ENCODE measurements around the gene ACOXL. TPM values are rescaled to one million over a fixed set of nuclear protein-coding genes. Genes with fewer than 3 reads are reported as not detected.
"Not testable (repeated sequence)": the region's sequence is repeated elsewhere in the genome, so short reads cannot be mapped to it uniquely, and the experiment has no call there.

The ACOXL gene
- total RNA-seq, 1 donor from 2014 or later: not detected

DNA sequence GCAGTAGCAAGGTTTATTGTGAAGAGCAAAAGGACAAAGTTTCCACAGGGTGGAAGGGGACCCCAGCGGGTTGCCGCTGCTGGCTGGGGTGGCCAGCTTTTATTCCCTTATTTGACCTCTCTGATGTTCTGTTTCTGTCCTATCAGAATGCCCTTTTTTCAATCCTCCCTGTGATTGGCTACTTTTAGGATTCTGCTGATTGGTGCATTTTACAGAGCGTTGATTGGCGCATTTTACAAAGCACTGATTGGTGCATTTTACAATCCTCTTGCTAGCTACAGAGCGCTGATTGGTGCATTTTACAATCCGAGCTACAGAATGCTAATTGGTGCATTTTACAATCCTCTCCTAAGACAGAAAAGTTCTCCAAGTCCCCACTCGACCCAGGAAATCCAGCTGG is 123.5 kb downstream of the ACOXL start:
- not testable (repeated sequence) for DNase-seq

DNA sequence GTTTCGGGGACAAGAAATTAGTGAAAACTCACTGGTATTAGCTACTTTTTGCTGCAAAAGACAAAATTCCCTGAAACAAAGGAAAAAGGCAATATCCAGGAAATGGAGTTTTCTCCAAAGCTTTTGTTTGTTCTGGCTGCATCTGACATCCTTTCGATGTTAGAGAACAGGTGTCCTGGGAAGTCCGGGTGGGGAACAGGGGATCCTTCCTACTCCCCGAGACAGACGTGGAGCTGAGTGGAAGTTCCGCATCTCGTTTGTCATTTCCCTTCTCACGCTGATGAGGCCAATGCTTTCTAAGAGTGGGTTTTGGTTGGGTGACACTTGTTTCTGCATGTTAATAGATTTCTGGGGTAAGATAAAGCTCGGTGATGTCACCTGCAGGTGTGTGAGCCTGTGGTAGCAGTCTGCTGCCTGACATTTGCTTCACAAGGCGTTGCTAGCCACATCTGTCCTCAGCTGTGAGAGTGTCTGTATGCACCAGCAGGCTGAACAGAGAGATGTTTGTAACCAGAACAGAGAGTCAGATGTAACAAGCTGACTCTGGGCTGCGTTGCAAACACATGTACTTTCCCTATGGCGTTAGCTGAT is 125.9 kb downstream of the ACOXL start:
- DNase-seq: peak; percentile 68

DNA sequence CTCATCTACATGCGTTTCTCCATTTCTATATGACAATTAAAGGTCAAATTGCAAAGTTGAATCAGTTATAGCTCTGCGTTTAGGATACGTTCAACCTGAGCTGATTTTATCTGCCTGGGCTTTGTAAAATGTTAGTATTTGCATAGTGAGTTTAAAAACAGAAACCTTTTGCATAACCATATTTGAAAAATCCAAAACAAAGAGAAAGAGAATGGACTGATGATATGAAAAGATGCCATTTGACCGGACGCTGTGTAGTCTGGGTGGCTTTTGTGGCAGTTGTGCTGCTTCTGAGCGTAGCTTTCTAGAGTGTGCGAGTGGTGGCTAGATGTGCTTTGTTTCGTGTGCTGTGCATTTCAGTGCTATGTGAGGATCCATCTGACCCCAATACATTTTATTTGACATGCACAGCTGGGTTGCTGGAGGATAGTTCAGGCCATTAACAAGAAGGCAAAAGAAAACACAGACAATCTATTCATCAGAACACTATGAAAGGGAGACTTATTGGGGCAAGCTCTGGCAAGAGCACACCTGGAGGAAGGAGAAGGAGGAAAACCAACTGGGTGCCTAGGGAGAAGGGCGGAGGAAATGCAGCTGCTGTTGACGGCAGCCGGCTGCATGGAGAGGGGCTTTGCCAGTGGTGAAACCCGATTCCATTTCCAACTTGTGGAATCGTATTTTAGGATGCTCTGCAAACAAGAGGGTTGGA is 126.8 kb downstream of the ACOXL start:
- peak; percentile 81 for DNase-seq

DNA sequence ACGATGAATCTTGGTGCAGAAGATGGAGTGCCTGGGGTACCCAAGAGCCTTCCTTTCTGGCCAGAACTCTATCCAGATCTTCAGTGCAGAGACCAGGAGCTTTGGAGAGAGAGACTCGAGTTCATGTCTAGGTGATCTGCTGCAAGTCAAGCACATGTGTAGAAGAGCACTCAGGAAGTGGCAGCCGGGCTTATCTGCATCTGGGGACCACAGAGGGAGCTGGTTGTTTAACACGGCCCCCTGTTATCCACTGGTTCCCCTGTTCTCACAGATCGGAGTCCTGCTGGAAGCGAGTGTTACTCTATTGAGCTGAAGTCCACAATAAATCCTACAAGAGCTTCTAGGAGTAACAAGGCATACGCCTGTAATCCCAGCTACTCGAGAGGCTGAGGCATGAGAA is 128.3 kb downstream of the ACOXL start:
- DNase-seq: no peak

DNA sequence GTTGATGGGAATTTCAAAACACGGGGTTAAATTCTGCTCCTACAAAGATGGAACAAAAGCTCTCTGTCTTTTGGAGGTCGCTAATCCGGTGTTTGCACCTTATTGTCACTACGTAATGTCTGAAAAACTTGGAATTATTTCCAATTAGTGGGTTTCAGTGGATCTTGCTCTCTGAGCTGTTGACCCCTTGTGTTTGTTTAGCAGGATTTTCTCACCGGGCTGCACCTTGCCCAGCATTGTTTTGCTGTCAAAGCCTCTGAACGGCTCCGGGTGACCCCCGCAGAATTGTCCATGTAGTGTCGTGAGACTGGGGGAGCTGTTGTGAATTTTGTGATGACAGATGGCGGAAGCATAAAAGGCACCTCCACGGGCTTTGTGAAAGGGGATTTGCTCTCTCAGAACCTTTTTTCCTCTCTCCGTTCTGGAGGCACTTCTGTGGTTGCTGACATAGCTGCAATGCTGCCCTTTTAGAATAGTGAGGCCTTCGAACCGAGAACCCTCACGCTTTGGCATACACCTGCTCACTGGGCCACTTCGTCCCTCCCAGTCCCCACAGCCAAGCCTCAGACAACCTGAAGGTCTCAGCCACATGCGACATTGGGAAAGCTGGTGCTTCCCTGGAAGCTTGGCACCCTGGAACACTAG is 129.4 kb downstream of the ACOXL start:
- DNase-seq: no peak

DNA sequence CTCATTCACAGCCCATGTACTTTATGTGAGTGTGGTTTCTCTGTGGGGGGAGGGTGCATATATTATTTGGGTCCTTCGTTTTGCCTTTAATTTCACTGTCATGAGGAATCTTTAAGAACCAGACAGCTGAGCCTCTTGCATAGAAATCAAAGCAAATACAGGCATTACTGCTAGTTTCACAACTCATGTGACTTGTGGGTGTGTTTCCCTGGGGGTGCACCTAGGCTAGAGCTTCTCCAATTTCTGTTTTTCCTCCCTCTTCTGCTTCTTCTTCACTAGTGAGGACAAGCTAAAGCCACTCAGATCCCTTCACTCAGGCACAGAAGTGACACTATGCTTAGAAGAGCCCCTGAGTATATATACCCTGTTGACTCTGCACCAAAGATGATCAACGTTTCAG is 131.4 kb downstream of the ACOXL start:
- DNase-seq: no peak

DNA sequence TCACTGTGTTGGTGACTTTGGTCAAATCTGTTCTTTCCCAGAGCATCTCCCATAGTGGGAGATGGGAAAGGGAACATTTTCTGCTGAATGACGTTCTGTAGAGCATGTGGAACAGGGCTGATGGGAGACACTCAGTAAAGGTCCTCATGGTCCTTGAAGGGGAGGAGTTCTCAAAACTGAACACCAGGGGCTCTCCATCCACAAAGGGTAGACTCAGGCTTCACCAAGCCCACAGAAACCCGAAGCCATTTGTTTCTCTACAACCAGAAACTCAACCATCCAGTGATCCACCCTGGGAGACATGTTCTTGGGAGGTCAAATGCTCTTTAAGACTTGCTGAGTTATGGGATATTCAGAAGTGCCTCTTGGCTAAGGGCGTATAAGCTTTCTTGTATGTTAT is 131.8 kb downstream of the ACOXL start:
- no peak for DNase-seq

DNA sequence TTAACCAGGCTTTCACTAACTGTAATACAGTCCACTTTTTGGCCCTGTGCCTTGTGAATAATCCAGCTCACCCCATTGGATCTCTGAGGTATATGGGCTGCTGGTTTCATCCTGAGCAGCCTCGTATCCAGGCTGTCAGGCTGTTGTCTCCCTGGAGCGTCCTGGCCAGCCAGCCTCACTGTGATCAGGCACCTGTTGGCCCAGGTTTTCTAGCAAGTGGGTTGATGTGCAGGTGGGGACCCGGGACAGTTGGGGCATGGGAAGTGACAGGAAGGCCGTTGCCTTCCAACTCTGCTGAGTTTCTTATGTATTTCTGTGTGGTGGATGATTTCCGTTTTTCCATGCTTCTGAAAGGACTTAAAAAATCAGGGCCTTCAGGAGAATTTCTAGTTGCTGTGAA is 132.4 kb downstream of the ACOXL start:
- no peak for DNase-seq

DNA sequence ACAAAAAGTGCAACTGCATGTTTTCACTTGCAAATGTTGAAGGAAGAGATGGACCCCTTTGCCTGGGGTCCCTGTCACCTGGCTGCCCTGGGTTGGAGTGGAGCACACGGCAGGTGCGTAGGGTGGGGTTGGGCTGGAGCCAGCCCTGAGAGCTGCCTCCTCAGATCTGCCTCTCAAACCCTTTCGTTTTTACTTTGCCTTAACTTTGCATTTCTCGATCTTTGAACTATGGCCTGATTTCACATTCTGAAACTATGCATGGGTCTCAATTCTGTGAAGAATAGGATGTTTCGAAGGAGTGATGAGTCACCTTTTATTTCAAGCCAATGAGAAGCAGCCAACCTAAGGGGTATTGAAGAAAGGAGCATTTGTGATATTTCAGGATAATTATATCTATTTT is 132.8 kb downstream of the ACOXL start:
- DNase-seq: no peak

DNA sequence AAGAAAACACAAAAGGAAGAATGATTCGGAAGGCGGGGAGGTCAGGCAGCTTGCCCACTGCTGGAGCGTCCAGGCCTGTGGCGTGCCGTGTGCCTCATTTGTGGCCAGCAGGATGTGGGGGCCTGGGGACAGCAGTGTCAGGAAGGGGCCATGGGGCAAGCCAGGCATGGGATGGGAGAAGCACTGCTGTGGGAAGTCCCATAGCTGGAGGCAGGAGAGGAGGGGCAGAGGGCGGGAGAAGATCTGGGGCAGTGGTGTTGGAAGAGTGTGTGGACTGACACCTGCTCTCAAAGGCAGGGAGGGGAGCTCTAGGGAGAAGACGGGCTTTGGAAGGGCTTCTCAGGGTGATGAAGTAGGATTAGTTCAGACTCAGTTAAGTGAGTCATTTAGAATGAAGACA is 133.7 kb downstream of the ACOXL start:
- DNase-seq: no peak

DNA sequence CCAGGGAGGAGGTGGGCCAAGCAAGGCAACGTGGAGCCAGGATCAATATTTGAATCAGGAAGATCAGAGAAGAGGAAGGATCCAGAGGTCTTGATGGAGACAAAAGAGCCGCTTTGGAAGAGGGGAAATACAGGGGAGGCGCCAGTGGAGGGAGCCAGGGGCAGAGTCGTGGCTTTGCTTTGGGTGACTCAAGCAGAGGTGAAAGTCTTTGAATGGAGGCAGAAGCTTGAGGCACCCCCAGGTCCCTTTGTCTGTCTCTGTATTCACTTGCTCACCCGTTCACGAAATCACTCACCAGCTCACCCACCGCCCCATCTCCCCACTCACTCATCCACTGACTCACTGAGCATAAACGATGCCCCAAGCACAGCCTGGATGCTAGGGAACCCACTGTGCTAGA is 134.1 kb downstream of the ACOXL start:
- DNase-seq: no peak

DNA sequence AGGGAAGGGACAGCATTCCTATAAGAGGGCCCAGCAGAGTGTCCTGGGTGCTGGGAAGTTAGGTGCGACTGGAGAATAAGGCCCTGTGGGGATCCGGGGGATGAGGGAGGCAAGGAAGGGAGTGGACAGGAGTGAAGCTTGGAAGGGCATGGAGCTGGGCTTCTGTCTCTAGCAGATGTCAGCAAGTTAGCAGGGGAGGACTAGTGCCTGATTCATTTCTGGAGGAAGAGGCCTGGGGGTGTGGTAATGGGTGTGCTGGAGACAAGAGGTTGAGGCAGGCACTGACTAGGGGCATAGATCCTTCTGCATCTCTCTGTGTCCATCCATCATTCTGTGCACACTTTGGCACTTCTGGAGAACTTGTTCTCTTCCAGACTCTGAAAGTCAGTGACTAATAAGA is 134.7 kb downstream of the ACOXL start:
- no peak for DNase-seq

DNA sequence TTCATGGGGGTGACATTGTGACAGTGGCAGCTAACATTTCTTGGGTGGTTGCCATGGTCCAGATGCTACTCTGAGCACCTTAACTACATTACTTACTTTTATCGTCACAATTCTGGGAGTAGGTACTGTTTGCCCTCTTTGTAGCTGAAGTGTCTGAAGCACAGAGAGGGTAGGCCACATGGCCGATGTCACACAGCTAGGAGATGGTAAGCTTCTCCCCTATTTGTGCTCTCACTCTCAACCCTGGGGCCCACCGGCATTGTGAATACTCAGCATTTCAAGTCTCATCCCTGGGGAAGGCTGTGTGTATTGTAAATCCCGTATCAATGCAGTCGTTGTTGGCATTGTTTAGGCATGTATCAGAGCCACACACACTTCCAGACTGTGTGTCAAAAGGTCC is 136.6 kb downstream of the ACOXL start:
- no peak for DNase-seq

DNA sequence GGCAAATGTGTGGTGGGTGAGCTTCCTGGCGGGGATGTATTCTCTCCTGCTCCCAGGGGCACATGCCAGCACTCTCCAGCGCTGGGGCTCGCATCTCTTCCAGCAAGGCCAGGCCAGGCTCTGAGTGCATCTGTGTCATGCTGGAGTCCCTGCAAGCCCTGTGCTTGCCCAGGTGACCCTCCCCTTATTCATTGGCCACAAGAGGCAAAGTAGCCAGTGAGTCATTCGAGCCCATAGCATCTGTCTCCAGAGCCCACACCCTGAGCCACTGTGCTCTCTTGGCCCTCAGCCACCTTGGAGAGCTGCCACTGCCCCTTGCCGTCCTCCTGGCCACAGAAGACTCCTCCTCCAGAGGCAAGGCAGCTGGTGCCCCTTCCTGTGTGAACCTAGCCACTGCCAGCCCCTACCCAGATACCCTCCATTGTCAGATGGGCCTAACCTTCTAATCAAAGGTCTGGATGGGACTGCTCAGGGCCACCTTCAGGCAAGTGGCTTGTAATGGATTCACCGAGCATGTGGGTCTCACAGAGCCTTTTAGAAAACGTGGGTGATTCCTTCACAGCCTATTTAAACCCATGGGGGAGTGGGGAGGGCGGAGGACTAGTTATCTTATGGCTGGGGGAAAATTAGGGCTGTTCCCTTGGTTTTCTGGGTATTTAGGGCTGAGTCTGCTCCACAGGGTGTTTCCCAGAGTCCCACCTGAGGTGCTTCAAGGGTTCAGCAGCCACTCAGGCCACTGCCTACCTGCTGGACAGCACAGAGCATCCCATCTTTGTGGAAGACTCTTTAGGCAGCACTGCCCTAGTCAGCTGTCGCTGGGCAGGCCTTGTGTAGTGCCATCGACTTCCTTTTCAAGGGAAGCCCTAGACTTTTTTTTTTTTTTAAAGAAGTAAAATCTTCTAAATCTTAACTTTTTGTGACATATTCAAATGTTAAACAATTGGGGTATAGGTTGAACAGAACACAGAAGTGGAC is 137.4 kb downstream of the ACOXL start:
- peak; percentile 68 for DNase-seq

DNA sequence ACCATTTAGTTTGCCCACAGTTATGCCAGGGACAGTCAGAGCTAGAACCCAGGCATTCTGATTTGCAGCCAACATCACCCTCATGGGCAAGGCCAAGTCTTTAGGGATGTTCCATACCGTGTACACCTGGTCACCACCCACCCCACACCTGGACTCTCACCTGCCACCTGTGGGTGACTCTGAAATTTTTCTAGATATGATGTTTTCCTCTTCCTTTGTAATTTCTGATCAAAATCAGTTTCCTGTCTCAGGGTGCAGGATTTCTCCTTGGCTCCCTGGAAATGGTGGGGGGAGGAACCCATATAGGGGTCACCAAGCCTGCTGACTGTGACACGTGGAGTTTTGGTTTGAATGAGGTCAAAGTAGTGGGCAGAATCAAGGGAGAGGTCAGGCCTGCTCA is 138.2 kb downstream of the ACOXL start:
- DNase-seq: no peak

DNA sequence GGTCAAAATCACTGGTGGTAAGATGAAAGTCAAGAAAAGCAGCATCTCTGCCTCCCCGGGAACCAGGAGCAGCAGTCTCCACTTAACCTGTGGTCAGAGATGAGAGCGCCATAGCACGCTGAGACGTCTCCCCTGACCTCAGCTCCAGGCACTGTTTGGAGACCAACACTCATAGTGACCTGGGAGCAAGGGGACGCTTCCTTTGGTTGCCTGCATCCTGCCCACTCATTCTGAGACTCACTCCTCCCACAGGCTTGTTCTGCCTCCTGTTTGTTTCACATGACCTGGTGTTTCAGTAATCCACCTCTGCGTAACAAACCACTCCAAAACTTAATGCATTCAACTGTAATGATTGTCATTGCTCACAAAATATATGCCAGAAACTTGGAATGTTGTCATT is 139.3 kb downstream of the ACOXL start:
- no peak for DNase-seq

DNA sequence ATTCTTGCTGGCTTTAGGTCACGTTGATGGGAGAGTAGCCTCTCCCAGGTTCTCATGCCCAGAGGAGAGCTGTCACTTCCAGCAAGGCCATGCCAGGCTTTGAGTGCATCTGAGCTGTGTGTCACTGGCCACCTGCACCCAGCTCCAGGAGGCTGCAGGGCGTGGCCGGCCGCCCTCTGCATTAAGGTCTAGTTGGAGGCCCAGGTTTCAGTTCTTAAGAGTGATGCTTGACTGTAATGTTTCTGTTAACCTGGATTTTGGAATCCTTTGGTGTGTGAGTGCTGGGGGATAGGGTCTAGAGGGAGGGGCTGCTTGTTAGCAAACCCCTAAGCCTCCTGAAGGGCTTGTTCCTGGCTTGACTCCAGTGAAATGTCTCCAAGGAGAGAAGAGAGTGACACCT is 140.1 kb downstream of the ACOXL start:
- DNase-seq: no peak

DNA sequence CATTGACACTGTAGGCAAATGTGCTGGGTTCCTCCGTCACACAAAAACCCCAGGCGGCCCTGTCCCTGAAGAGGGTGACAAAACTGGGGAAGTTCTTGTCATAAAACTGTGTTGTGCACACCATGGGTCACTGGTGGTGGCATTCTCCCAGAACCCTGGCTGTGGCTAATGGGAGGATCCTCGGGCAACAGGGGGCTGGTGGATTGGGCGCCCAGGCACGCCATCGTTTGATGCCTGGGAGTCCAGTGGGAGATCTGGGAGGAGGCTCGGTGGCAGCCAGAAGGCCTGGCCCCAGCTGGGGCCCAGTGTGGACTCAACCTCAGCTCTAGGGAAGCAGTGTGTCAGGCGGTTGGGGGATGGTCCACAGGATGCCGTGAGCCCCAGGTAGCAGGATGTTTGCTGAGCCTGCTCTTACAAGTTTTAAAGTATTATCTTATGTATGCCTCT is 140.7 kb downstream of the ACOXL start:
- DNase-seq: no peak

DNA sequence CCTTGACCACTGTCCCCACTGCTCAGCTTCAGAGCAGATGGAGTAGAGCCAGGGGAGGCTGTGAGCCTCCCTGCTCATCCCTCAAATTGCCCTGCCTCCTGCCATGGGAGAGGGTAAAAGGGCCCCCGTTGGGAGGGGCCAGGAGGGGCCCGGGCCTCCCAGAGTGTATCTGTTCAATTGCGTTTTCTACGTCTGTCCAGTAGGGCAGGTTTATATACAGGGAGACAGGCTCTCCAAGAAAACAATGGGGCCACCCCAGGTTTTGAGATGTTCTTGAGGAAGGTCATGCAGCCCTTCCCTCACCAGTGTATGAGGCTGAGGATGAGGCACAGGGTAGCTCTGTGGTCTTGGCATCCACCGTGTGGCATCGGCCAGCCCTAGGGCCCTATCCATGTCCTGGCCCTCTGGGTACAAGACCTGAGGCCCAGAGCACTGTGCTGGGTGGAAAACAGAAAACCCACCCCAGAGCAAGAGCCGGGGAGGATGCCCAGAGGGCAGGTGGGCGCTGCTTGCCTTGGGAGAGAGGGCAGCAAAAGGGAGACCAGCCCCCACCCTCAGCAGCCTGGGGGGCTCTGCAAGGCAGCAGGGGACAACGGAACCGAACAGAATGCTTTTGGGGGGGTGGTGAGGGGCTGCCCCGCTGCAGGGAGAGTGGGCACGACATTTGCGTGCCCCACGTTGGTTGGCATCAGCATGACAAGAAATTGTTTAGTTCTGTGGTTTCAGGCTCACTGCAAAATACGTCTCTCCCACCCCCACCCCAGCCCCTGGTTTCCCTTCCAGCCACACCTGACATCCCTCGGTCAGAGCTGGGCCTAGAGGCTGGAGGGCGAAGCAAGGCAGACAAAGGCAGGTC is 141.5 kb downstream of the ACOXL start:
- DNase-seq: no peak

DNA sequence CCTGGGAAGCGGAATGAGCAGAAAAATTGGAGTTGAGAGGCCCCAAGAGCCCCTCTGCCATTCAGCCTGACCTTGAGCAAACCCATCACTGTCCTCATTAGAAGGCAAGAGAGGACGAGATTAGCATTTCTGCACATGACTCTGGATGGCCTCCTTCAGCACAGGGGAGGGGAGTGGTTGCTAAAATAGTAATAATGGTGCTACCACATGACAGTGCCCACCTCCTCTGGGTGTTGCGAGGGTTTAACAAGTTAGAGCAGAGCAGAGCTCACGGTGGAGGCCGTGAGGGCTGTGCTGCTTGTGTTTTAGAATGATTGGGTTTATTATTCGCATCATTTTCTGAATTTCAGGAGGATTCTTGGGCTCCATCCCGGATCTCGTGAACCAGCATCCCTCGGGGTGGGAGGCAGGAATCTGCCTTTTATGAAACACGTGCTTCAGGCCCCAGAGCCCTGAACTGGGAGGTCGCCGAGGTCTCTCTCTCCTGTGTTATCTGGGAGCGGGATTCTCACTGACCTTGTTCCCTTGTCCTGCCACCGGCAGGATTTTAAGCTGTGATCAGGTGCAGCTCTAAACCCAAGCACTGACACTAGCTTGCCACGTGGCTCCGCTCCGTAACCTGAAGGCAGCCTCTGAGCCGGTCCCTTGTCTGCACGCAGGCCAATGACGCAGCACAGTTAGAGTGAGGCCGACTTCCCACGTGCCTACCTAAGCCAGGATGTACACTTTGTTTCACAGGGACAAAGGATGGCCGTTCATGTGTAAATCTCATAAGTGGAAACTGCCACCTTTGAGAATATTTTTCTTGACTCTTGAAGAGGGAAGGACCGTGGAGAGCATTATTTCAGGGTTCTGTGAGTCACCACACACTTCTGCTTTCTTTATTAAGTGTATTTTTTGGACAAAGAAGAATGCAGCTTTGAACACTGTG is 142.3 kb downstream of the ACOXL start:
- no peak for DNase-seq

DNA sequence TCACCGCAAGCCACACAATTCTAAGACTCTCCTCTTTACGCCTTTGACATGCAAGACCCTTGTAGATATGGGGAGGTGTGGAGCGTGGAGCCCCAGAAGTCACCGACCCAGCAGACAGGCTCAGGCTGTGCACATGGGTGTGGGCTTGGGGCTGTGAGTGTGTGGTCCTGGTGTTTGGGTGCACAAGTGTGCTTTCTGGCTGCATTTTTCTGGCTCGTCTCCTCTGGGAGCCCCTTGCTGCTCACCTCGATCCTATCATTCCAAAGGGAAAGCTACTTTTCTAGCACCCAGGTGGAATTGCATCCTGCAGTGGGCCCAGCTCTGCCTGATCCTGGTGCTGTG is 143.0 kb downstream of the ACOXL start:
- DNase-seq: no peak

Measured in tongue (tissue), 2 donors.